Muscle of leg (tissue), 11 donors: ENCODE measurements around the gene DLG5. TPM values are rescaled to one million over a fixed set of nuclear protein-coding genes. Genes with fewer than 3 reads are reported as not detected.

Source experiments
- DNase-seq: peaks from one replicate; pipeline ENCODE4 v3.0.0; 2013
- H3K27ac ChIP-seq: one replicate; pipeline ENCODE4 v1.5.1; 2013; ENCODE audit warnings: mild to moderate bottlenecking, low read length, control low read depth
- H3K27me3 ChIP-seq: one replicate; pipeline ENCODE4 v1.6.1; 2013; ENCODE audit warnings: low read length; ENCODE audit not compliant: control insufficient read depth, insufficient read depth
- H3K36me3 ChIP-seq: one replicate; pipeline ENCODE4 v1.6.1; 2013; ENCODE audit warnings: low read length; ENCODE audit not compliant: control insufficient read depth, insufficient read depth
- H3K4me1 ChIP-seq: one replicate; pipeline ENCODE4 v1.6.1; 2013; ENCODE audit warnings: low read length; ENCODE audit not compliant: control insufficient read depth, insufficient read depth
- H3K4me3 ChIP-seq: one replicate; pipeline ENCODE4 v1.5.1; 2013; ENCODE audit warnings: low read length, control low read depth
- H3K9me3 ChIP-seq: replicated peaks from 2 replicates; pipeline ENCODE4 v1.6.1; 2013; ENCODE audit warnings: low read depth, low read length; ENCODE audit not compliant: control insufficient read depth
- WGBS: methylation state at CpG from one replicate; pipeline ENCODE4 v1.1.5; 2013; ENCODE audit warnings: missing lambda C conversion rate; ENCODE audit not compliant: insufficient coverage; 5-methylcytosine and 5-hydroxymethylcytosine counted together
- polyA plus RNA-seq, 8 donors: library from polyadenylated mRNA; unstranded; fragments of 120-200 nt; gene quantifications; one replicate each; pipeline versions ENCODE4 v1.2.1 to v1.2.3, GENCODE V29; 2013; ENCODE audit warnings: inconsistent platforms in 1 of 8, low replicate concordance in 1 of 8; ENCODE audit not compliant: insufficient read length in 8 of 8, insufficient read depth in 1 of 8
- total RNA-seq: library from RNA; stranded (reverse); fragments of 120-200 nt; gene quantifications from one replicate; pipeline ENCODE4 v1.2.4, GENCODE V29; 2013

Gene DLG5
- total and polyA plus RNA-seq, 9 donors, result 12.9 to 34.7 (median 24.8) TPM

DNA sequence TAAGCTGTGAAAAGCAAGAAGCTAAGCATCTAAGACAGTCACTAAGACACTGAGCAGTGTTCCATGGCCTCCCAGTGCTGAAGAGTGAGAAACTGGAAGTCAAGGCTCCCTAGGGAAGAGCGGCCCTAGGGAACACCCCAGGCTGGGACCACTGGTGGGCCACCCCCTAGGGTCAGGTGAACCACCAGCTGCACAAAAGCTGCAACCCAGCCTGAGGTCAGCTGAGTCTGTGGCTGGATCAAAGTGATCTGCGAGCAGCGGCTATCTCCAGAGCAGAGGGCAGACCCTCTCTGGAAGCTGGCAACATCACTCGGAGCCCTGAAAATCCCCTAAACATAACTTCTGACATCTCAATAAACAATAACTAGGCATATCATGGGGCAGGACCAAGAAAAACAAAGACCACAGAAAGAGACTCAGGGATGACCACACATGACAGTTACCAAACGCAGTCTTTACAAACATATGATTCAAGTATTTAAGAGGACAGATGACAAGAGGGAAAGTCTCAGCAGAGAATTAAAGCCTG, 125.8 kb downstream of the DLG5 start:
- no peak for DNase-seq
- H3K4me3 ChIP-seq, result no peak overlapping the region
- 86% methylated on average over 2 of the region's 5 CpGs for WGBS
- H3K36me3 ChIP-seq, result peaks cover 69% of the 10 kb centered on the region
- no peak overlapping the region for H3K27ac ChIP-seq
- H3K9me3 ChIP-seq, result no peaks in the 10 kb centered on the region
- no peaks in the 10 kb centered on the region for H3K4me1 ChIP-seq
- no peaks in the 10 kb centered on the region for H3K27me3 ChIP-seq

DNA sequence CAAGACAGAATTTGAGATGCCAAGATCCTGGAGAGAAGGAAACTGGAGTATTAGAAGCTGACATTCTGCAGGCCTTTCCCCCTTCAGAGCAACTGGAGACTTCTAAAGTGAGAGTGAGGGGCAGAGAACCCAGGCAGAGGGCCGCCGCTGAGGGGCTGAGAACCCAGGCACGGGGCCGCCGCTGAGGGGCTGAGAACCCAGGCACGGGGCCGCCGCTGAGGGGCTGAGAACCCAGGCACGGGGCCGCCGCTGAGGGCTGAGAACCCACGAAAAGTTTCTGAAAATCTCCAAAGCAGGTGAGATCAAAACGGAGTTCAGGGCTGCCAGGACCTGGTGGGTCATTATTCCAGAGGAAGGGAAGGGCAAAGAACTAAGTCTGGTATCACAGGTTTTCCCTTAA, 126.2 kb downstream of the DLG5 start:
- H3K27ac ChIP-seq, result no peak overlapping the region
- DNase-seq, result no peak
- H3K4me1 ChIP-seq, result no peaks in the 10 kb centered on the region
- WGBS, result 92% methylated on average over 13 of the region's 13 CpGs
- H3K36me3 ChIP-seq, result peaks cover 69% of the 10 kb centered on the region
- no peaks in the 10 kb centered on the region for H3K9me3 ChIP-seq
- H3K27me3 ChIP-seq, result no peaks in the 10 kb centered on the region
- no peak overlapping the region for H3K4me3 ChIP-seq

DNA sequence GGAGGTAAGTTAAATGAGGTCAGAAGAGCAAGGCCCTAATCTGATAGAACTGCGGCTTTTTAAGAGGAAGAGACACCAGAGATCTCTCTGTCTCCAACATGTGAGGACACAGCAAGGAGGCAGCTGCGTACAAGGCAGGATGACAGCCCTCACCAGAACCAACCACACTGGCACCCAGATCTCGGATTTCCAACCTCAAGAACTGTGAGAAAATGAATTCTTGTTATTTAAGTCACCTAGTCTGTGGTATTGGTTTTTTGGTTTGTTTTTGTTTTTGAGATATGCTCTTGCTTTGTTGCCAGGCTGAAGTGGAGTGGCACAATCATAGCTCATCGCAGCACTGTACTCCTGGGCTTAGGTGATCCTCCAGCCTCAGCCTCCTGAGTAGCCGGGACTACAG, 127.2 kb downstream of the DLG5 start:
- DNase-seq, result no peak
- Histone ChIP-seq H3K4me1 (no peaks in the 10 kb centered on the region), H3K4me3 (no peak overlapping the region), H3K36me3 (peaks cover 70% of the 10 kb centered on the region), H3K27ac (no peak overlapping the region), H3K9me3 (no peaks in the 10 kb centered on the region), H3K27me3 (no peaks in the 10 kb centered on the region)
- WGBS, result no CpG with 5 or more reads among the region's 5 CpGs

DNA sequence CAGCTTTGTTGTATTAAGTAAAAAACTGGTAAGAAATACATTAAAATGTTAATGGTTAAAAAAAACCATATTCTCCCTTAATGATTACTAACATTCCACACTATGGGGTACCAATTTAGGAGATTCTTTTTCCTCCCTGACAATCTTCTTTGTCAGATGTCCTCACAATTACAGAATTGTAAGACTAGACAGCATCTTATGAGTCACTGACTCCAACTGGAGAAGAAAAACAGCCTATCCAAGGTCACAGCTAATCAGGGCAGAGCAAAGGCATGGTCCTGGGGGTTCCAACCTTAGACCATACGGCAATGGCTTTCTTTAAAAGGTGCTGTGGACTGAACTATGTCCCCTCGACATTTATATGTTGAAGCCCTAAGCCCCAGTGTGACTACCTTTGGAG, 127.6 kb downstream of the DLG5 start:
- no peak overlapping the region for H3K27ac ChIP-seq
- WGBS, result 100% methylated on average over 1 of the region's 2 CpGs
- DNase-seq, result no peak
- no peaks in the 10 kb centered on the region for H3K9me3 ChIP-seq
- no peak overlapping the region for H3K4me3 ChIP-seq
- H3K4me1 ChIP-seq, result no peaks in the 10 kb centered on the region
- peaks cover 70% of the 10 kb centered on the region for H3K36me3 ChIP-seq
- H3K27me3 ChIP-seq, result no peaks in the 10 kb centered on the region

DNA sequence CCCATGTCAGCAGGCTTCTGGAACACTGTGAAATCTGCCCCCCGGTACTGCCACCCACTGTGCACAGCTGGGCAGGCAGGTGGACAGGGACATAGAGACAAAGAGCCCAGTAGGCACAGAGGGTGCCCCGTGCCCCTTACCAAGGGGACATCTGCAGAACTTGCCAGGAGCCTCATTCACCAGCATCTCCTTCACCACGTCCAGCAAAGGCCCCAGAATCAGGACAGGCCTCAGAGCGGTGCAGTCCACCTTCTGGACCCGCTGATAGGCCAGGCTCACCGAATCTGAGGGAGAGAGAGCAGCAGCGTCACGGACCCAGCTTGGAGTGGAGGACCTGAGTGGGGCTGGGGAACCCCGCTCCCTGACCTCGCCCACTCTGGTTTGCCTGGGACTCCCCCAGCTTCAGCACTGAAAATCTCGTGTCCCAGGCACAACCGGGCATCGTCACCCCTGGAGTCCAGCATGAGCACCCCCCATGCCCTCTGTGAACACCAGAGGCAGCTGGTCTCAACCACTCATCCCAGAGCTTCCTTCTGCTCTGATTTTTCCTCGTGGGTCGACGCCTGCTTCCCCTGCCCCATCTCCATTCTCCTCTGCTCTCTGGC, 130.1 kb downstream of the DLG5 start:
- H3K4me3 ChIP-seq, result no peak overlapping the region
- peaks cover 90% of the 10 kb centered on the region for H3K36me3 ChIP-seq
- WGBS, result 88% methylated on average over 14 of the region's 16 CpGs
- H3K27ac ChIP-seq, result no peak overlapping the region
- H3K27me3 ChIP-seq, result no peaks in the 10 kb centered on the region
- H3K4me1 ChIP-seq, result no peaks in the 10 kb centered on the region
- H3K9me3 ChIP-seq, result no peaks in the 10 kb centered on the region
- DNase-seq, result no peak

DNA sequence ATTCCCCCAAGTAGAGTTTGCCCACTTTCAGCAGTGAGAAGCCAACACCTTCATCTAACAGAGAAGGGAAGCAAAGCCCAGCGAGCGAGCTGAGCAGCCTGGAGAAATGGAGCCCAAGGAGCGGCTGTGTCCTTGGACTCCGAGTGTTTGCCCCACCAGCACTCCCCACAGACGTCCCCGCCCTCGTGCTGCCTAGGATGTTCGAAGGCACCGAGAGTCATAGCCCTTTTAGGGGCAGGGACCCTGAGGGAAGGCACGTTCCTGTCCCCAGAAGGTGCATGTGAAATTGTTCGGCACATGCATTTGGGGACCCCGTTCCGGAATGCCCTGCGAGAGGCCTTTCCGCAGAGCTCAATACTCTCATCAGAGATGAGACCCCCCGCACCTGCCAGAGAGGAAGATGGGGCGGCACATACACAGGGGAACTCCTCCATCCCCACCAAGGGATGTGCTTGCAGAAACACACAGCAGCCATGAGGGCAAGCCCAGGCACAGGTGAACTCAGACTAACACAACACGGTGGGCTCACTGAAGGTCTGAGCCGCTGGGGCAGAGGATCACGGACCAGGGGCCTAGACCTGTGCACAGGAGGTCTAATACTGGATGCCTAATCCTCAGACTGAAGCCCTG, 131.0 kb downstream of the DLG5 start:
- Histone ChIP-seq H3K36me3 (peaks cover 87% of the 10 kb centered on the region), H3K9me3 (no peaks in the 10 kb centered on the region), H3K4me3 (no peak overlapping the region), H3K4me1 (no peaks in the 10 kb centered on the region), H3K27ac (no peak overlapping the region), H3K27me3 (no peaks in the 10 kb centered on the region)
- no peak for DNase-seq
- WGBS, result 91% methylated on average over 11 of the region's 20 CpGs

DNA sequence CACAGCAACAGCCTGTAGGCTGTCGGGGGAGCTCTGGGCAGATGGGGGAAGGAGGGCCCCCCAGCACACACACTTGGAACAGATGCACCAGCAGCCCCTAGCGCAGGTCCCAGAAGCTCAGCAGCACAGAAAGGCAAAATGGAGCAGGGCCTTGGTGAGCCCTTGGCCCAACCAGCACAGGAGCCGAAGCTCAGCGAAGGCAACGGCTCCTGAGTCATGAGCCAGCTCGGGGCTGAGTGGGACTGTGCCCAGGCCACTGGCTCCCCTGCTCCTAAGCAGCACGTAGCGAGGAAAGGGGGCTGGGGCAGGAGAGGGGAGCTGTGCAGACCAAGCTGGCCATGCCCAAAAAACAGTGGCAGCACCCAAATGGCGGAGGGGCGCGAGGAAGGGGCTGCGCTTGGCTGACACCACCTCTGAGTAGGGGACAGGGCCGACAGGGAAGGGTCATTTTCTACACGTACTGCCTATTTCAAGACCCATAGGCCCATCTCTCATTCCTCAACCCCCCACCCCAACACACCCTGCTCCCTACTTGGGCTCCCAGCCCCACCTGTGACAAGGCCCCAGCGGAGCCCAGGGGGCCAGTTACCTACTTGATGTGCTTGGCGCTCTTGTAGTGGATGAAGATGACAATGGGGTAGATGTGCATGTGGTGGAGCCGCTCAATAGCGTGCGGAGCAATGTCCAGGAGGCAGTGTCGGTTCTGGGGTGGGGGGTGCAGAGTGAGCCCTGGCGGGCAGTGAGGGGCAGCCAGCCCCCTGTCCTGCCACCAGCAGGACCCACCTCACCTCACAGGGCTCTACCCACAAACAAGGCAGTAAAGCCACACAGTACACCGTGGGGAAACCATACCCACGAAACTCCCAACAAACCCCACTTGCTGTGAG, 132.1 kb downstream of the DLG5 start:
- DNase-seq, result no peak
- Histone ChIP-seq H3K4me3 (no peak overlapping the region), H3K27ac (no peak overlapping the region), H3K4me1 (no peaks in the 10 kb centered on the region), H3K27me3 (no peaks in the 10 kb centered on the region), H3K9me3 (no peaks in the 10 kb centered on the region), H3K36me3 (peaks cover 79% of the 10 kb centered on the region)
- 92% methylated on average over 8 of the region's 23 CpGs for WGBS

DNA sequence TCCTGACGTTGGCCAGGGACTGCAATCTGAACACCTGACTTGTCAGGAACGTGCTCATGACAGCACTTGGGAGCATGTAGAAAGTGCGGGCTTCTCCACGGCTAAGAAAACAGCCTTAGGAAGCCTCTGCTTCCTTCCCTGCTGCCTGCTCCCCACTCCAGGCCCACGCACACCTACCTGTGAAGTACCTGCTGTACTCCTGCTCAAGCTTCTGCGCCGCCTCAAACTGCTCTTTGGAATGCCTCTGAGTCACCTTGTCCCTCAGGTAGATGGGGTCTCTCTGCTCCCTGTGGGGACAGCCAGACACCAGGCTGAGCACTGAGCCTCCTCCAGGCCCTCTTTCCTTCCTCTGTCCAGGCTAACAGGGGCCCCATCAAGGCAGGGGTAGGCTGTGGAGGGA, 132.7 kb downstream of the DLG5 start:
- Histone ChIP-seq H3K36me3 (peaks cover 76% of the 10 kb centered on the region), H3K27me3 (no peaks in the 10 kb centered on the region), H3K4me1 (no peaks in the 10 kb centered on the region), H3K9me3 (no peaks in the 10 kb centered on the region), H3K4me3 (no peak overlapping the region), H3K27ac (no peak overlapping the region)
- WGBS, result 79% methylated on average over 7 of the region's 7 CpGs
- no peak for DNase-seq

DNA sequence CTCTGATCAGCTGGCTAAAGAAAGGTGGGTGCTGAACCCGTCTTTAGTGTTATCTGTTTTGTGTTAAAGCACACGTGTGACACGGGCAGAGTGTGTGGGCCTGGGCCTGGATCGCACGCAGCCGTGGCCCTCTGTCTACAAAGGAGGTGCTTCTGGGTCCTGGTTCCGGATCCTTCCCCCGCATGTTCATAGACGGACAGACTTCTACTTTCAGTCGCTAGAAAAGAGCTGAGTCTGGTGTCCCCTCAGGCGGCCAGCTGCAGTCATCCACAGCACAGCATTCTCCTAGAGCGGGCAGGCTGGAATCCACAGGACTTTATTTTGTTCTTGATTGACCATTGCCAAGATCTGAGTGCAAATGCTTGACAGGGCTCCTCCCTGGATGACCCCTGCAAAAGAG, 134.4 kb downstream of the DLG5 start:
- Histone ChIP-seq H3K4me3 (no peak overlapping the region), H3K36me3 (peaks cover 72% of the 10 kb centered on the region), H3K27ac (no peak overlapping the region), H3K4me1 (no peaks in the 10 kb centered on the region), H3K9me3 (no peaks in the 10 kb centered on the region), H3K27me3 (no peaks in the 10 kb centered on the region)
- no peak for DNase-seq
- 82% methylated on average over 12 of the region's 12 CpGs for WGBS

DNA sequence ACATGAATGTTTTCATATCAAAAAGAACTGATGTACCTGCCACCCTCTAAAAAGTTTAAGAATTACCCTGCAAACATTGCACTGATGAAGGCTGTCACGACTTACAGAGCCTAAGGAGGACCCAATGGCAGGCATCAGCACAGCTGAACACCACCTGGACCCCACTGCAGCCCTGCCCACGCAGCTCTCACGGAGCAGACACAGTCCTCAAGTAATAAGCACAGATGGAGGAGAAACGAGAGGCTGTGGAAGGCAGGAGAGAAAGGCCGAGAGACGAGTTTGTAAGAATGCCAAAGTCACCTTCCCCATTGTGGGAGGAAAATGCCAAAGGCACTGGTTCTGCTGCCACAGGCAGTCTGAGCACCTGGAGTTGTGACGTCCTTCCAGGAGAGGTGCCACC, 135.0 kb downstream of the DLG5 start:
- Histone ChIP-seq H3K27ac (no peak overlapping the region), H3K4me1 (no peaks in the 10 kb centered on the region), H3K36me3 (peaks cover 66% of the 10 kb centered on the region), H3K4me3 (no peak overlapping the region), H3K9me3 (no peaks in the 10 kb centered on the region), H3K27me3 (no peaks in the 10 kb centered on the region)
- WGBS, result 83% methylated on average over 7 of the region's 7 CpGs
- DNase-seq, result no peak
